Measurements from ENCODE around the gene RAB37.

DNA sequence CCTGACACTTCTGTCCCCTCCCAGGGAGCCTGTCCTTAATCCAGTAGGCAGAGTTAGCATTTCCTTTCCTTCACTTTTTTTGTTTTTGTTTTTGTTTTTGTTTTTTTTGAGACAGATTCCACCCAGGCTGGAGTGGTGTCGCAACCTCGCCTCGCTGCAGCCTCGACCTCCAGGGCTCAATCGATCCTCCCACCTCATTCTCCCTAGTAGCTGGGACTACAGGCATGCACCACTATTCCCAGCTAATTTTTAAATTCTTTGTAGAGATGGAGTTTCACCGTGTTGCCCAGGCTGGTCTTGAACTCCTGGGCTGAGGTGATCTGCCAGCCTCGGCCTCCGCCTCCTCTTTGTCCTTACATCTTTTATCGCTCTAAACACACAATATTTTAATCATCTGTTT, 15.4 kb downstream of the RAB37 start:
- no peak for TF ChIP-seq FOXK2 (IDR thresholded peaks at IDR 0.05)
- TF ChIP-seq ELF4 (IDR thresholded peaks at IDR 0.05): no peak
- no peak for TF ChIP-seq FOXA1 (IDR thresholded peaks at IDR 0.05)
- TF ChIP-seq ARNT (IDR thresholded peaks at IDR 0.05): no peak
- TF ChIP-seq TARDBP (IDR thresholded peaks at IDR 0.05): no peak
- TF ChIP-seq SP1 (IDR thresholded peaks at IDR 0.05): no peak
- TF ChIP-seq NFRKB (IDR thresholded peaks at IDR 0.05): no peak
- TF ChIP-seq L3MBTL2 (conservative IDR thresholded peaks at IDR 0.05): no peak
- TF ChIP-seq ZNF384 (IDR thresholded peaks at IDR 0.05): no peak
- TF ChIP-seq BHLHE40 (IDR thresholded peaks at IDR 0.05; ENCODE audit: borderline replicate concordance): no peak
- TF ChIP-seq, protein P1, sequence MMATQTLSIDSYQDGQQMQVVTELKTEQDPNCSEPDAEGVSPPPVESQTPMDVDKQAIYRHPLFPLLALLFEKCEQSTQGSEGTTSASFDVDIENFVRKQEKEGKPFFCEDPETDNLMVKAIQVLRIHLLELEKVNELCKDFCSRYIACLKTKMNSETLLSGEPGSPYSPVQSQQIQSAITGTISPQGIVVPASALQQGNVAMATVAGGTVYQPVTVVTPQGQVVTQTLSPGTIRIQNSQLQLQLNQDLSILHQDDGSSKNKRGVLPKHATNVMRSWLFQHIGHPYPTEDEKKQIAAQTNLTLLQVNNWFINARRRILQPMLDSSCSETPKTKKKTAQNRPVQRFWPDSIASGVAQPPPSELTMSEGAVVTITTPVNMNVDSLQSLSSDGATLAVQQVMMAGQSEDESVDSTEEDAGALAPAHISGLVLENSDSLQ (IDR thresholded peaks at IDR 0.05): no peak
